Activated CD4-positive, alpha-beta memory T cell treated with anti-CD3 and anti-CD28 coated beads, Interleukin-2, amount 10 ng/mL, durations not matched to agents 7 days and 5 days (primary cell): ENCODE data around the gene PXDC1. TPM values are rescaled to one million over a fixed set of nuclear protein-coding genes. Genes with fewer than 3 reads are reported as not detected.
"Not testable (repeated sequence)": the region's sequence is repeated elsewhere in the genome, so short reads cannot be mapped to it uniquely, and the experiment has no call there.

Experiments
- CTCF ChIA-PET: fragments of 350-600 bp; sonication (Branson Sonifier 250); formaldehyde crosslinking; loops from one replicate; lab custom pipeline; 2021; ENCODE audit warnings: antibody characterized with exemption, inconsistent platforms; lab: Charles Lee
- POLR2A ChIA-PET: fragments of 350-600 bp; sonication (Branson Sonifier 250); formaldehyde crosslinking; loops from one replicate; lab custom pipeline; 2021; ENCODE audit warnings: antibody characterized with exemption; lab: Charles Lee
- DNase-seq: peaks from one replicate; pipeline ENCODE4 v3.0.0-alpha.2; 2020
- H3K27ac Mint-ChIP-seq: one replicate; pipeline ENCODE4 v1.8.0; 2021; ENCODE audit warnings: mild to moderate bottlenecking, mixed read lengths
- H3K27me3 Mint-ChIP-seq: one replicate; pipeline ENCODE4 v1.8.0; 2021; ENCODE audit warnings: mixed read lengths
- H3K36me3 Mint-ChIP-seq: one replicate; pipeline ENCODE4 v1.8.0; 2021; ENCODE audit warnings: low read depth, mixed read lengths
- H3K4me1 Mint-ChIP-seq: one replicate; pipeline ENCODE4 v1.8.0; 2021; ENCODE audit warnings: mixed read lengths
- H3K4me3 Mint-ChIP-seq: one replicate; pipeline ENCODE4 v1.8.0; 2021; ENCODE audit warnings: mild to moderate bottlenecking, mixed read lengths
- H3K9me3 Mint-ChIP-seq: one replicate; pipeline ENCODE4 v1.8.0; 2021; ENCODE audit warnings: mixed read lengths
- total RNA-seq, 2 experiments: library from RNA; stranded (reverse); gene quantifications; one replicate each; pipeline ENCODE4 v1.2.3, GENCODE V29; 2021

PXDC1 gene
- total RNA-seq, 2 experiments from 2014 or later, result 1.1 to 1.4 TPM

DNA sequence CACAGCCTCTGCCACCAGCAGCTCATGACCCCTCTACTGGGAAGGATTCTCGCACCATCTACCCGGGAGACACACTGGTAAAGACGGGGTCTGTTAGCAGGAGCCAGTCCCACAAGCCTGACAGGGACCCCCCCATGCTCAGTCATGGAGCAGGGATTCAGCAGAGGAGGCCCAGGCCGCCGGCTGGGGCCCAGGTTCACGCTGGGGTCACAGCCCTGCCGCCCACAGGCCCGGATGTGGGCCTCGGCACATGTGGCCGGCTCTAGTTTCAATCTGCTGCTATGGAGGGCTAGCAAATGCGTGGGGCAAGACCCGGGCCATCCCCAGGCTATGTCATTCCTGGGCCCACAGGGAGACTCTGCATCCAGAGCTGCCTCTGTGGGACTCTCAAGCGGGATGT, 25.1 kb downstream of the PXDC1 start:
- no peak overlapping the region for H3K27ac Mint-ChIP-seq
- no peaks in the 10 kb centered on the region for H3K9me3 Mint-ChIP-seq
- no peak for DNase-seq
- POLR2A ChIA-PET, result no interaction called here
- no peaks in the 10 kb centered on the region for H3K36me3 Mint-ChIP-seq
- H3K27me3 Mint-ChIP-seq, result peaks cover 3% of the 10 kb centered on the region
- no peak overlapping the region for H3K4me3 Mint-ChIP-seq
- peaks cover 2% of the 10 kb centered on the region for H3K4me1 Mint-ChIP-seq
- CTCF ChIA-PET, result no interaction called here

DNA sequence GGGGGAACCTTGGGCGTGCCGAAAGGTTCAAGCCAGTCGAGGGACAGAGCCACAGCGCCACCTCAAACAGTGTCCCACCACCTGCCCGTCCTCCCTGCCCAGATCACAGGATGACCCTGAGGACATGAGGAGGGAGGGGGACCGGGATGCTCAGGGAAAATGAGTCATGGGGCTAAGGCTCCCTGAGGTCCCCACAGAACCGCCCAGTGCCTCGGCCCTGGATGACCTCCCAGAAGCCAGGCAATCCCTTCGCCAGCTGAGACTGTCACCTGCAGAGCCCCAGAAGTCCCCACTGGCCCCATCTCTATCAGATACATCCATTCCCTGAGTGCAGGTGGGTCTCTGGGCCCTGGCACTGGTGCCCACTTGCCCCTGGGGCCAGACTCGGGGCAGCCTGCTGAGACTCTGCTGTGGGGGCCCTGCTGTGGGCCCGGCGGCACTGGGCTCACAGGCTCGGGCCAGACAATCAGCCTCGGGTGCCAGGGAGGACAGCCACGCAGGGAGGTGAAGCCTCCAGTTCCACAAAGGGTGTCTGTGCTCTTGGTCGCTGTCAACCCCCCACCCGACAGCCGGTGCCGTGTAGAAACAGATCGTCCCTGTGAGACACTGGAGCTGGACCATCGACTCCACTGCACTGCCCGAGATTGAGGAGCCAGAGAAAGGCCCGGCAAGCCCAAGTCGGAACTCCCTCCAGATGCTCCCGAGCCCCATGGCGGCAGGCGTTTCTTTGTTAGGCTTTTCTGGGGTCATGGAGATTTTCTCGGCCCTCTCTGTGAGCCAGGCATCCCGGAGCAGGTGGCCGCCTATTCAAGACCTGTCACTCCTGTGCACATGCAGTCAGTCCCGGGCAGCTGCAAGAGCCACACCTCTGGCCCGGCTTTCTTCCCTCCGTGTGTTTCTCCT, 26.1 kb downstream of the PXDC1 start:
- Mint-ChIP-seq H3K4me1 (peaks cover 2% of the 10 kb centered on the region), H3K27ac (no peak overlapping the region), H3K4me3 (no peak overlapping the region), H3K27me3 (peaks cover 3% of the 10 kb centered on the region), H3K9me3 (no peaks in the 10 kb centered on the region), H3K36me3 (no peaks in the 10 kb centered on the region)
- CTCF ChIA-PET, result no interaction called here
- POLR2A ChIA-PET, result no interaction called here
- DNase-seq, result no peak

DNA sequence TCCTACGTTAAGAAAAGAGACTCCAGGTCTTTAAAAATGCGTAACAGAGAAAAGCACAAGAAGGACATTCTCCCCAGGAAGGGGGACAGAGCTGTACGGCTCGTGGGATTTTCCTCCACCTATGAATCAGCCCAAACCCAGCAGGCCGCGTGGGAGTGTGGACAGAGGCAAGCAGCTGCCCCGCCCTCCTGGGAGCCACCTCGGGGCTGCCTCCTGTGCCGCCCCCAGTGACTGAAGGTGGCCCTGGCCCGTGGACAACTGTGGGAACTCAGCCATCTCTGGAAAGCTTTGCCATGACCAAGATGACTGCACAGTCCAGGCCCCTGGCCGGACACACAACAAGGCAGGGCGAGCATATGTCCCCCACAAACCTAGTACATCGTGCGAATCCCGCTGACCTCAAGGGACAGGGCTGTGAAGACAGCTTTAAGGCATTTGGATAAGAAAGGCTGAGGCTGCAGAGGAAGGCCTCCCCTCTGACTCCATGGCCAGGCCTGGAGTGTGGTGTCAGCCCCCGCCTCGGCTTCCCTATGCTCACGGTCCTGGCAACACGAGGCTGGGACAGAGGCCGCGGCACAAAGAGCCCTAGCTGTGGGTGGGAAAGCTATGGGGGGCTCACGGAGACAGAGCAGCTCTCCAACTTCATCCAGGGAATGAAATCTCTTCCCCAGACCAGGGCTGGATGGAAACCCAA, 26.9 kb downstream of the PXDC1 start:
- DNase-seq, result no peak
- no peak overlapping the region for H3K4me3 Mint-ChIP-seq
- ChIA-PET CTCF (no interaction called here), POLR2A (no interaction called here)
- H3K9me3 Mint-ChIP-seq, result no peaks in the 10 kb centered on the region
- no peaks in the 10 kb centered on the region for H3K36me3 Mint-ChIP-seq
- peaks cover 2% of the 10 kb centered on the region for H3K4me1 Mint-ChIP-seq
- H3K27ac Mint-ChIP-seq, result no peak overlapping the region
- H3K27me3 Mint-ChIP-seq, result peaks cover 3% of the 10 kb centered on the region

DNA sequence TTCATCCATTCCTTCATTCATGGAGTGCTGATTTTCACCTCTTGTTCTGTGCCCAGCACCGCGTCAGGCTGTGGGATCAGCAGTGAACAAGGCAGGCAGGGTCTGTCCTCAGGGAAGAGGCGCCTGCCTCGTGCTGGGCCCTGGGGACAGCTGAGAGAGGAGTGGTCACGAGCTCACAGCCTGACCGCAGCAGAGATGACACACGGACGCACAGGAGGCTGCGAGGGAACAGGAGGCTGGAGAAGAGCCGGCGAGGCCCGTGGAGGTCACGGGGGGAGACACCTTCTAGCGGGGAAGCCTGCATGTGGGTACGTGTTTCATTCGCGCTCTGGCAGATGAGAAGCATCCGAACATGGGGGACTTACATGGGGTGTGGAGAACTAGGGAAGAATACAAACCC, 27.5 kb downstream of the PXDC1 start:
- Mint-ChIP-seq H3K27ac (no peak overlapping the region), H3K27me3 (peaks cover 2% of the 10 kb centered on the region), H3K4me1 (peaks cover 2% of the 10 kb centered on the region), H3K9me3 (no peaks in the 10 kb centered on the region), H3K36me3 (no peaks in the 10 kb centered on the region), H3K4me3 (no peak overlapping the region)
- no peak for DNase-seq
- CTCF ChIA-PET, result no interaction called here
- POLR2A ChIA-PET, result no interaction called here

DNA sequence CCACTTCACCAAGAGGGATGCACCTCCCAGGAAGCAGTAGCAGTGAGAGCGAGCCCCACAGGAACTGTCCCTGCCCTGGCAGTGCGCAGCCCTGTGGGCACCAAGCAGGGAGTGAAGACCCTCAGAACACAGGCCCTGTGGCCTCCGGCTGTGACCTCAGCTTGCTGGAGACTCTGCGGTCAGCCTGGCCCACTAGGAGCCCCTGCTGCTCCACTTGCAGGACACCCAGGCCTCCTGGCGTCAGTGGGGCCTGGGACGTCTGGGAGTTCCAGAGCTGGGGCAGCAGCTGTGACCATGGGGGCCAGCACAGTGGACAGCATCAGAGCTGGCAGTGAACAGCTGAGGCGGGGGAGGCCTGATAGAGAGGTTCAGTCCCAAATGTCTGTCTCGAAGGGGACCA, 28.3 kb downstream of the PXDC1 start:
- H3K4me1 Mint-ChIP-seq, result peaks cover 2% of the 10 kb centered on the region
- ChIA-PET POLR2A (no interaction called here), CTCF (no interaction called here)
- H3K4me3 Mint-ChIP-seq, result no peak overlapping the region
- no peak overlapping the region for H3K27ac Mint-ChIP-seq
- H3K9me3 Mint-ChIP-seq, result no peaks in the 10 kb centered on the region
- no peaks in the 10 kb centered on the region for H3K27me3 Mint-ChIP-seq
- H3K36me3 Mint-ChIP-seq, result no peaks in the 10 kb centered on the region
- no peak for DNase-seq

DNA sequence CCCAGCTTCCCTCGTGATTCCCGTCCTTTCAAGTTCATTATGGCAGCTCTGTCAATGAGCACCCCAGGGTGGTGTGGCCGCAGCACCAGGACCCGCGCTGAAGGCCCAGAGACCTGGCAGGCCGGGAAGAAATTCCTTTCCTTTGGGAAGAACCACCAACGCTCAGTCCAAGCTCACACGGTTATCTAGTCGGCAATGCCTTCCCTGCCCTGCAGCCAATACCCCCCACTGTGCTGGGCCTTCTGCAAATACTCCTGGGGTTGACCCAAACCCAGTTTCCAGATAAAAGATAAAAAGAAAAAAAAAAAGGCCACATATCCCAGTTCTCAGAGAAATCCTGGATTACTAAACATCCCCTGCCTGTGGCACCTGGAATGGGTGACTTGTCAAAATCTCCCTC, 28.7 kb downstream of the PXDC1 start:
- Mint-ChIP-seq H3K36me3 (no peaks in the 10 kb centered on the region), H3K4me1 (peaks cover 2% of the 10 kb centered on the region), H3K27me3 (no peaks in the 10 kb centered on the region), H3K27ac (no peak overlapping the region), H3K9me3 (no peaks in the 10 kb centered on the region), H3K4me3 (no peak overlapping the region)
- DNase-seq, result no peak
- POLR2A ChIA-PET, result no interaction called here
- CTCF ChIA-PET, result no interaction called here

DNA sequence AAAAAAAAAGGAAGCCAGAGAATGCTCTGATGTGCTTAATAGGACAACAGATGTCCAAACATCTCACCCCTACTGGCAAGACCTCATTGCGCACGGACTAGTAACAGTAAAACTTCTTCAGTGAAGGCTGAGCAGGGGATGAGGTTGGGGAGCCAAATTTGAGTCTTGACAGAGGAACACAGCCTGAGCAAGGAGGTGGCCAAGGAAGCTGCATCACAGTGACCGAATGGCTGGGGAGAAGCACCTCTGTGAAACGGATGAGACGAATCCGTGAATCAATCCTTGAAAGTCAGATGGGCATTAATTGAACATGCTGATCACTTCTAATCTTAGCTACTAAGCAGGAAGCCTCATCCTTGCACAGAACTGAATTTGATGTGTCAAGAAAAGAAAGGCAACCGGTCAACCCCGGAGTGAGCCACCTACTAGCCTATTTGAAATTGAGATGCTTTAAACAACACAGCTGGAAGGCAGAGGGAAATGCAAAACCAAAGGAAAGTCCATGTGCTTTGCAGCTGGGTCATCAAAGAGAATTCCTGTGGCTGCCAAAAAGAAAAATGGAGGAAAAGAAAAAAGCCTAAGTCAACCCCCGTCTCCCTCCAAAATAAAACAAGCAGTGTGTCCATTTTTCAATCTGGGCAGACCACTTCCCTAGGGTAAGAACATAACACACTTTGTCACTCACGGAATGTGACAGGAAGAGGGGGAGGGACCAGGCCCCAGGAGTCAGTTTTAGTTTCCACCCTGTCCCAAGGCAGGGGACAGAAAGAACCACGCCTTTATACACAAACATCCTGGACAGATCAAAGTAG, 29.5 kb downstream of the PXDC1 start:
- Mint-ChIP-seq H3K9me3 (no peaks in the 10 kb centered on the region), H3K27ac (no peak overlapping the region), H3K36me3 (no peaks in the 10 kb centered on the region), H3K4me3 (no peak overlapping the region), H3K27me3 (no peaks in the 10 kb centered on the region), H3K4me1 (peaks cover 2% of the 10 kb centered on the region)
- ChIA-PET POLR2A (no interaction called here), CTCF (interaction anchor here (0.8 kb wide), 1 partner anchor 256 kb away, joined by 3 read pairs; no protein-coding TSS in a partner anchor)
- DNase-seq, result no peak

DNA sequence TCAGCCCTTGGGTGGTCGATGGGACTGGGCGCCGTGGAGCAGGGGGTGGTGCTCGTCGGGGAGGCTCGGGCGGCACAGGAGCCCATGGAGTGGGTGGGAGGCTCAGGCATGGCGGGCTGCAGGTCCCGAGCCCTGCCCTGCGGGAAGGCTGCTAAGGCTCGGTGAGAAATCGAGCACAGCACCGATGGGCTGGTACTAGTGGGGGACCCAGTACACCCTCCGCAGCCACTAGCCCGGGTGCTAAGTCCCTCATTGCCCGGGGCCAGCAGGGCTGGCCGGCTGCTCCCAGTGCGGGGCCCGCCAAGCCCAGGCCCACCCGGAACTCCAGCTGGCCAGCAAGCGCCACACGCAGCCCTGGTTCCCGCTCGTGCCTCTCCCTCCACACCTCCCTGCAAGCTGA, 30.7 kb downstream of the PXDC1 start:
- H3K4me3 Mint-ChIP-seq, H3K4me1 Mint-ChIP-seq, POLR2A ChIA-PET, H3K36me3 Mint-ChIP-seq, H3K27ac Mint-ChIP-seq, DNase-seq, H3K9me3 Mint-ChIP-seq, H3K27me3 Mint-ChIP-seq: not testable (repeated sequence)
- CTCF ChIA-PET, result interaction anchor here (1.3 to 1.5 kb wide), 2 partner anchors 11 to 490 kb away, joined by 3 read pairs; no protein-coding TSS in a partner anchor

DNA sequence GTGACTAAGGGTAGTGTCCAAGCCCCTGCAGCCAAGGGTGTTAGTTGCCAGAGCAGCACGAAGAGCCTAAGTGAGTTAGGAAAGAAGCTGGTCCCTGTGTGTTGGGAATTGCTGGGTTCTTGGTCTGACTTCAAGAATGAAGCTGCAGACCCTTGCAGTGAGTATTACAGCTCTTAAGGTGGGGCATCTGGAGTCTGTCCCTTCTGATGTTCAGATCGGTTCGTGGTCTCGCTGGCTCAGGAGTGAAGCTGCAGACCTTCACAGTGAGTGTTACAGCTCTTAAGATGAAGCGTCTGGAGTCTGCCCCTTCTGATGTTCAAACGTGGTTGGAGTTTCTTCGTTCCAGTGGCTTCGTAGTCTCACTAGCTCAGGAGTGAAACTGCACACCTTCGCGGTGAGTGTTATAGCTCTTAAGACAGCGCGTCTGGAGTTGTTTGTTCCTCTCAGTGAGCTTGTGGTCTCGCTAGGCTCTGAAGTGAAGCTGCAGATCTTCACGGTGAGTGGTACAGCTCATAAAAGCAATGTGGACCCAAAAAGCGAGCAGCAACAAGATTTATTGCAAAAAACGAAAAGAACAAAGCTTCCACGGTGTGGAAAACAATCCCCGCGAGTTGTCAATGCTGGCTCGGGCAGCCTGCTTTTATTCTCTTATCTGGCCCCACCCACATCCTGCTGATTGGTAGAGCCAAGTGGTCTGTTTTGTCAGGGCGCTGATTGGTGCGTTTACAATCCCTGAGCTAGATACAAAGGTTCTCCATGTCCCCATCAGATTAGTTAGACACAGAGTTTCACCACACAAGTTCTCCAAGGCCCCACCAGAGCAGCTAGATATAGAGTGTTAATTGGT, 31.8 kb downstream of the PXDC1 start:
- Mint-ChIP-seq H3K4me1 (peaks cover 2% of the 10 kb centered on the region), H3K4me3 (no peak overlapping the region), H3K27ac (no peak overlapping the region), H3K36me3 (no peaks in the 10 kb centered on the region), H3K9me3 (no peaks in the 10 kb centered on the region), H3K27me3 (peaks cover 1% of the 10 kb centered on the region)
- CTCF ChIA-PET, result interaction anchor here (1.3 to 1.5 kb wide), 2 partner anchors 13 to 491 kb away, joined by 3 read pairs; no protein-coding TSS in a partner anchor
- POLR2A ChIA-PET, result no interaction called here
- no peak for DNase-seq

DNA sequence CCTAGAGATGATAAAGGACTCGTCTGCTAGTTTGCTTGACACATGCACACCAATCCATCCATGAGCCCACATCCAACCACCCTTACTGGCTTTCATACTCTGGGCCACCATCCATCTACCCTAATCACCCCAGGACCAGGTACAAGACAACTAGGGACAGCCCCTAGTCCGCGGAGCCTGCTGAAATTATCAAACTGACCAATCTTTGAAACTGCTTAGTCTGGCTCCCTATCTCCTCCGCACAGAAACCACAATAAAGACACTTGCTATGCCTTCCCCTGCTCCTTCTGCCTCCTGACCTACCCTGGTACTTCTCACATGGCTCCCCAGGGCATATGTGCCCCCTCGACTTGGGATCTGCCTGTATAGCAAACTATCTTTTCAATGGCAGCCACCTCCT, 33.1 kb downstream of the PXDC1 start:
- Mint-ChIP-seq H3K4me3 (no peak overlapping the region), H3K4me1 (peaks cover 2% of the 10 kb centered on the region), H3K9me3 (no peaks in the 10 kb centered on the region), H3K36me3 (no peaks in the 10 kb centered on the region), H3K27me3 (peaks cover 1% of the 10 kb centered on the region), H3K27ac (no peak overlapping the region)
- CTCF ChIA-PET, result interaction anchor here (1.6 kb wide), 1 partner anchor 14 kb away, joined by 4 read pairs; no protein-coding TSS in a partner anchor
- no peak for DNase-seq
- POLR2A ChIA-PET, result no interaction called here

DNA sequence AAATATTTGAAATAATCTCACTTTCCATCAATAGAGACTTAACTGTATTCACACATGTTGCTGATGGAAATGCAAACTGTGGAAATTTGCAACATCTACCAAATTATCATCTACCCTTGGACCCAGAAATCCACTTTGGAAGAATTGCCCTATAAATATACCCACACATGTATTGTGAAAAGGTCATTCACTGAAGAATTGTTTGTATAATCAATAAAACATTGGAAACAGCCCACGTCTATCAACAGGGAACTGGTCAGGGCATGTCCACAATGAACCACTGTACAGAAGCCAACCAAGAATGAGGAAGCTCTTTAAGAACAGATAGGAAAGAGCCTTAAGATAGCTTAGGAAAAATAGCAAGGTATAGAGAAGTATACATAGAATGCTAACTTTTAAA, 36.2 kb downstream of the PXDC1 start:
- no peak for DNase-seq
- Mint-ChIP-seq H3K4me1 (no peaks in the 10 kb centered on the region), H3K4me3 (no peak overlapping the region), H3K9me3 (no peaks in the 10 kb centered on the region), H3K36me3 (no peaks in the 10 kb centered on the region), H3K27me3 (peaks cover 1% of the 10 kb centered on the region), H3K27ac (no peak overlapping the region)
- ChIA-PET CTCF (no interaction called here), POLR2A (no interaction called here)

DNA sequence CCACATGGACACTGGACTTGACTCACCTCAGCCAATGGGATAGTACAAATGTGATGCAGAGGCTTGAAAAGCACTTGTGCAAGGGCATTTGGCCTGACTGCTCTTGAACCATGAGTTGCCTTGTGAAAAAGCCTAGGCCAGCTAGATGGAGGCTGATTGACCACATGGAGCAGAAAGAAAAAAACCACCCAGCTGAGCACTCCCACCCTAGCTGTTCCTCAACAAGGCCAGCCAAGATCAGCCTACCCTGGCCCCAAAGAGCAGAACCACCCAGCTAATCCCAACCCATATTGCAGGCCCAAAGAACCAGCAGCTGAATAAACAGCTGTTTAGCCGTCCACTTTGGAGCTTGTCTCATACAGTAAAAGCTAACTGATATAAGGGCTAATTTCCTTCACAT, 36.7 kb downstream of the PXDC1 start:
- CTCF ChIA-PET, result interaction anchor here (1.5 kb wide), 1 partner anchor 25 kb away, joined by 3 read pairs; no protein-coding TSS in a partner anchor
- no peaks in the 10 kb centered on the region for H3K9me3 Mint-ChIP-seq
- POLR2A ChIA-PET, result no interaction called here
- H3K4me3 Mint-ChIP-seq, result no peak overlapping the region
- no peaks in the 10 kb centered on the region for H3K36me3 Mint-ChIP-seq
- no peaks in the 10 kb centered on the region for H3K4me1 Mint-ChIP-seq
- no peak overlapping the region for H3K27ac Mint-ChIP-seq
- no peak for DNase-seq
- peaks cover 1% of the 10 kb centered on the region for H3K27me3 Mint-ChIP-seq
